Neural progenitor cell (in vitro differentiated cells): Measurements from ENCODE around the gene GMDS. TPM values are rescaled to one million over a fixed set of nuclear protein-coding genes. Genes with fewer than 3 reads are reported as not detected.

ENCODE experiments used
- DNase-seq: peaks from one replicate; pipeline ENCODE4 v3.0.0-alpha.2; 2016; ENCODE audit warnings: low spot score
- H2AFZ ChIP-seq: fragments of 200-600 bp; sonication (generic); replicated peaks from 2 replicates; pipeline ENCODE4 v1.6.1; 2016; ENCODE audit warnings: antibody characterized with exemption
- H3F3A ChIP-seq: fragments of 200-600 bp; sonication (generic); 2 replicates; pipeline ENCODE4 v1.6.1; 2016; ENCODE audit warnings: antibody characterized with exemption, low read depth
- H3K27ac ChIP-seq: fragments of 200-600 bp; sonication (generic); 2 replicates; pipeline ENCODE4 v1.5.1; 2016; ENCODE audit warnings: mild to moderate bottlenecking
- H3K27me3 ChIP-seq: fragments of 200-600 bp; sonication (generic); 2 replicates; pipeline ENCODE4 v1.6.1; 2016; ENCODE audit warnings: mild to moderate bottlenecking, moderate library complexity
- H3K36me3 ChIP-seq: fragments of 200-600 bp; sonication (generic); 2 replicates; pipeline ENCODE4 v1.5.1; 2016
- H3K4me1 ChIP-seq: fragments of 200-600 bp; sonication (generic); 2 replicates; pipeline ENCODE4 v1.6.1; 2016; ENCODE audit warnings: mixed run types
- H3K4me2 ChIP-seq: fragments of 200-600 bp; sonication (generic); 2 replicates; pipeline ENCODE4 v1.6.1; 2016
- H3K4me3 ChIP-seq: fragments of 200-600 bp; sonication (generic); 2 replicates; pipeline ENCODE4 v1.5.1; 2016
- H3K79me2 ChIP-seq: fragments of 200-600 bp; sonication (generic); 2 replicates; pipeline ENCODE4 v1.6.1; 2016; ENCODE audit warnings: low read depth
- H3K9ac ChIP-seq: fragments of 200-600 bp; sonication (generic); 2 replicates; pipeline ENCODE4 v1.6.1; 2016
- H3K9me3 ChIP-seq: fragments of 200-600 bp; sonication (generic); 2 replicates; pipeline ENCODE4 v1.5.1; 2016; ENCODE audit warnings: low read depth
- H4K20me1 ChIP-seq: fragments of 200-600 bp; sonication (generic); 2 replicates; pipeline ENCODE4 v1.6.1; 2016; ENCODE audit warnings: low read depth
- H3K27ac Mint-ChIP-seq: 3 replicates; pipeline ENCODE4 v1.8.0; 2021; ENCODE audit warnings: mixed read lengths
- H3K27me3 Mint-ChIP-seq: 2 replicates; pipeline ENCODE4 v1.8.0; 2022; ENCODE audit warnings: low read depth, mild to moderate bottlenecking, inconsistent platforms, moderate library complexity, mixed read lengths; ENCODE audit not compliant: insufficient read depth
- H3K36me3 Mint-ChIP-seq: 3 replicates; pipeline ENCODE4 v1.8.0; 2021; ENCODE audit warnings: mixed read lengths
- H3K4me1 Mint-ChIP-seq: 3 replicates; pipeline ENCODE4 v1.8.0; 2021; ENCODE audit warnings: mixed read lengths
- H3K4me3 Mint-ChIP-seq: 3 replicates; pipeline ENCODE4 v1.8.0; 2021; ENCODE audit warnings: mild to moderate bottlenecking, moderate library complexity, mixed read lengths
- H3K9me3 Mint-ChIP-seq: 3 replicates; pipeline ENCODE4 v1.8.0; 2020; ENCODE audit warnings: mixed read lengths
- CTCF ChIP-seq: fragments of 200-600 bp; sonication (generic); IDR thresholded peaks from 2 replicates; pipeline ENCODE4 v1.5.1; 2017; ENCODE audit warnings: antibody characterized with exemption, mild to moderate bottlenecking
- EZH2 ChIP-seq: fragments of 200-600 bp; sonication (generic); IDR thresholded peaks from 2 replicates; pipeline ENCODE4 v1.6.1; 2017; ENCODE audit warnings: antibody characterized with exemption, mild to moderate bottlenecking, moderate library complexity
- EZH2phosphoT487 ChIP-seq: fragments of 200-600 bp; sonication (generic); IDR thresholded peaks from 2 replicates; pipeline ENCODE4 v1.6.1; 2017; ENCODE audit warnings: antibody characterized with exemption
- total RNA-seq: library from RNA; depleted of rRNA; stranded (reverse); fragments of >200 nt; gene quantifications from 2 replicates; pipeline ENCODE4 v1.2.3, GENCODE V29; 2015; ENCODE audit warnings: low replicate concordance

GMDS gene
- total RNA-seq, 1 donor from 2014 or later = 22.6 TPM

GRCh38 chr6:2042956-2043648 lies 202.3 kb downstream of the GMDS start:
- H3K4me3 Mint-ChIP-seq = no peak overlapping the region
- no peak overlapping the region for H3K9ac ChIP-seq
- H3K79me2 ChIP-seq = no peaks in the 10 kb centered on the region
- TF ChIP-seq EZH2 (no peak), CTCF (no peak), EZH2phosphoT487 (no peak)
- no peaks in the 10 kb centered on the region for H3K4me1 ChIP-seq
- no peaks in the 10 kb centered on the region for H4K20me1 ChIP-seq
- H3K4me1 Mint-ChIP-seq = no peaks in the 10 kb centered on the region
- no peak overlapping the region for H3K27ac Mint-ChIP-seq
- no peaks in the 10 kb centered on the region for H3K27me3 Mint-ChIP-seq
- H3K36me3 ChIP-seq = no peaks in the 10 kb centered on the region
- H3K27ac ChIP-seq = no peak overlapping the region
- H3K27me3 ChIP-seq = no peaks in the 10 kb centered on the region
- H3K4me2 ChIP-seq = no peak overlapping the region
- H3K9me3 ChIP-seq = no peaks in the 10 kb centered on the region
- H3F3A ChIP-seq = no peaks in the 10 kb centered on the region
- no peak for DNase-seq
- H3K4me3 ChIP-seq = no peak overlapping the region
- H3K9me3 Mint-ChIP-seq = no peaks in the 10 kb centered on the region
- H3K36me3 Mint-ChIP-seq = no peaks in the 10 kb centered on the region
- no peak overlapping the region for H2AFZ ChIP-seq

- Mint-ChIP-seq H3K4me1 (peaks cover 4% of the 10 kb centered on the region), H3K27ac (no peak overlapping the region), H3K36me3 (no peaks in the 10 kb centered on the region), H3K9me3 (no peaks in the 10 kb centered on the region), H3K27me3 (no peaks in the 10 kb centered on the region), H3K4me3 (no peak overlapping the region)
- Histone ChIP-seq H3K27ac (no peak overlapping the region), H3K4me2 (no peak overlapping the region), H3K79me2 (no peaks in the 10 kb centered on the region), H3K9ac (no peak overlapping the region), H2AFZ (no peak overlapping the region), H3F3A (no peaks in the 10 kb centered on the region), H3K36me3 (no peaks in the 10 kb centered on the region), H3K9me3 (no peaks in the 10 kb centered on the region), H3K4me3 (no peak overlapping the region), H4K20me1 (no peaks in the 10 kb centered on the region), H3K4me1 (no peaks in the 10 kb centered on the region), H3K27me3 (no peaks in the 10 kb centered on the region)
- no peak for DNase-seq
- TF ChIP-seq EZH2 = no peak
- no peak for TF ChIP-seq CTCF
- no peak for TF ChIP-seq EZH2phosphoT487
Measured at GRCh38 chr6:2038092-2038491, 207.3 kb downstream of the GMDS start.

GRCh38 chr6:2037237-2037926 lies 208.0 kb downstream of the GMDS start:
- no peak overlapping the region for H3K27ac ChIP-seq
- no peaks in the 10 kb centered on the region for H3K9me3 Mint-ChIP-seq
- H2AFZ ChIP-seq = no peak overlapping the region
- no peak overlapping the region for H3K4me3 ChIP-seq
- H3K4me2 ChIP-seq = no peak overlapping the region
- H3K4me3 Mint-ChIP-seq = no peak overlapping the region
- no peaks in the 10 kb centered on the region for H3K36me3 Mint-ChIP-seq
- H3K36me3 ChIP-seq = no peaks in the 10 kb centered on the region
- TF ChIP-seq CTCF (peak; percentile 44), EZH2 (no peak)
- H3K27me3 ChIP-seq = no peaks in the 10 kb centered on the region
- H3K27me3 Mint-ChIP-seq = no peaks in the 10 kb centered on the region
- no peaks in the 10 kb centered on the region for H3K9me3 ChIP-seq
- H3K79me2 ChIP-seq = no peaks in the 10 kb centered on the region
- peak; percentile 46 for DNase-seq
- H3F3A ChIP-seq = no peaks in the 10 kb centered on the region
- H3K27ac Mint-ChIP-seq = no peak overlapping the region
- no peak overlapping the region for H3K9ac ChIP-seq
- peaks cover 4% of the 10 kb centered on the region for H3K4me1 Mint-ChIP-seq
- H3K4me1 ChIP-seq = no peaks in the 10 kb centered on the region
- no peaks in the 10 kb centered on the region for H4K20me1 ChIP-seq
